ENCODE data around the gene CRISPLD2.

Gene CRISPLD2

DNA sequence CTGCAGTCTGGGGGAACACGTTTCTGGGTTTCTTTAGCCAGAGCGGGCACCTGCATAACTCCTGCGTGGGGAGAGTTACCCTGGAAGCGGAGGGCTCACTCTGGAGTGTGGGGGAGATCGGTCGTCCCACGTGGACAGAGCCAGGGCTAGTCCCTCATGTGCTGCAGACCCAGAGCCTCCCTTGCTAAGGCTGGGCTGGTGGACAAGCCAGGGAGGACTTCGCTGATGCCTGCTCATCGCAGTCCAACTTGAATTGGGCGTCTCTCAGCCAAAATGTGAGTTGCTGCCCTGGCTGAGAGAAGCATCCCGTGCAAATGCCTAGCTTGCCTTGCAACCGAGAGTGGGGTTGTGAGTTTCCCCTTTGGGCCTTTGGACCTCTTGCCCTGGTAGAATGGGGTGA, 986 bp downstream of the CRISPLD2 start:
- no peak overlapping the region for H3K4me3 ChIP-seq (ENCODE audit: low read length)
- DNase-seq (ENCODE audit: low read depth) = no peak
- no peak for TF ChIP-seq CTCF (IDR thresholded peaks at IDR 0.05; ENCODE audit: insufficient read depth, low read depth, low read length, missing control alignments)

DNA sequence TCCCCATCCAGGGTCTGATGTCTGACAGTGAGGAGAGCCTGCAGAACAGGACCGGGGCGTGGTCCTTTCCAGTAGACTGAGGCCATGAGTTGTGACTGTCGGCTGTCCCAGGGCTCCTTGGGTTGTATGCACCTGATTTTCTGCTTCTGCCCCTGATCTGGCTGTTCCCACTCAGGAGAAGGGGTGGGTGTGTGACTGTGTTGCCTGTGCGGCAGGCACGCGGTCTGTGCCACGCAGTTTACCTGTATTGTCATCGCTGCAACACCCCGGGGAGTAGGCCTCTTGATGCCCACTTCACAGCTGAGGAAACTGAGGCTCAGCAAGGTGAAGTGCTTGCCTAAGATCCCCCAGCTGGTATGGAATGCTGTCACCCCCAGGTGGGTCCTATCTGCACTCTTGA, 1.4 kb downstream of the CRISPLD2 start:
- DNase-seq (ENCODE audit: low read depth) = no peak
- no peak overlapping the region for H3K4me3 ChIP-seq (ENCODE audit: low read length)
- no peak for TF ChIP-seq CTCF (IDR thresholded peaks at IDR 0.05; ENCODE audit: insufficient read depth, low read depth, low read length, missing control alignments)

DNA sequence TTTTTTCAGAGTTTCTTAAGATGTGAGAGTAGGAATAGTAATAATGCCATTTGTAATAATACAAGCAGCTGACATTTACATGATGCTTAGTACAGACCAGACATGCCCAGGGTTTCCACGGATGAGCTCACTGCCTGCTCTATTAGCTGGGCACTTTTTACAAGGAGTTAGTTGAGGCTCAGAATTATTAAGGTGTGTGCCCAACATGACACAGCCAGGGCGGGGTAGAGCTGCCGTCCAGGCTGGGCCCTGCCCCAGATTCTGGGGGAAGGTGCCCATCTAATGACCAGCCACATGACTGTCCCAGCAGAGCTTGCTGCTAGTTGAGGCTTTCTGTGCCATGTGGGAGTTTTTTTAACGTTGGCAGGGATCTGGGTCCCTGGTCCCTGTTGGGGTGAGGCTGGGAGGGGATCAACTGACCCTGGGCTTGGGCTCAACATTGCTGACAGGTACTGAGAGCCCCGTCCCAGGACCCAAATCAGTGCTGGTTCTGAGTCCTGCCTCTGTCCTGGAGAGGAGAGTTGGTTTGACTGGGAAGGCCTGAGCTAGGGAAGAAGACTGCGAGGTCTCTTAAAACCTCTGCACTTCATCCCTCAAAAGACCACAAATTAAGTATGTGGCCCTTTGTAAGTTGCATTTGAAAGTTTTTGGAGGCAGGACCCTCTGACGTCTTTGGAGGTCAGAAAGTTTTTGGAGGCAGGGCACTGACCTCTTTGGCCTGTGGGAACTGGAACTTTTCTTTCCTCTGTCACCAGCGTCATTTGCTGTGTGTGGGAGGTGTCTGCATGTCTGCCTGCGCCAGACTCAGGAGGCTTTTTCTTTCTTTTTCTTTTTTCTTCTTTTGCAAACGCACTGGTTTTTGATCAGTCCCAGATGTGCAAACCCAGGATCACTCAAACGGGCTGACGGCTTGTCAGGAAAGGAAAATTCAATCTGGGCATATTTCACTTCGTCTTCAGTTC, 2.2 kb downstream of the CRISPLD2 start:
- no peak overlapping the region for H3K4me3 ChIP-seq (ENCODE audit: low read length)
- no peak for DNase-seq (ENCODE audit: low read depth)
- no peak for TF ChIP-seq CTCF (IDR thresholded peaks at IDR 0.05; ENCODE audit: insufficient read depth, low read depth, low read length, missing control alignments)

- DNase-seq (ENCODE audit: low read depth) = no peak
- TF ChIP-seq CTCF (IDR thresholded peaks at IDR 0.05; ENCODE audit: insufficient read depth, low read depth, low read length, missing control alignments) = no peak
- no peak overlapping the region for H3K4me3 ChIP-seq (ENCODE audit: low read length)
These were observed 3.2 kb downstream of the CRISPLD2 start for GRCh38 chr16:84822990-84823389.

DNA sequence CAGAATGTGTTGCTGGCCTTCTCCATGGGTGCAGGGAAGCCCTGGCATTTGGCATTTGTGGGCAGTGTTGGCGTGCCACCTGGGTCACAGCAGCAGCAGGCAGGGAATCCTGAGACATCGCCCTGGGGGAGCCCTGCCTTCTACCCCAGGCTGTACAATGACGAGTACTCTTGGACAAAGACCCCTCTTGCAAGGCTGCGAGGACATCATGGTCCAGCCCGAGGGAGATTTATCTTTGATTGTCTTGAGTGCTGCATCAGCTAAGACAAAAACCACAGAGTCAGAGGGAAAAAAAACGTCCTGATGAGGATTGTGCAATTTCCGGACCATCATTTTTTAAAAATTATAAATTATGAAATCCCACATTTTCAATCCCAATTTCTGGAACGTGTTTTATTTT, 3.7 kb downstream of the CRISPLD2 start:
- DNase-seq (ENCODE audit: low read depth) = no peak
- H3K4me3 ChIP-seq (ENCODE audit: low read length) = no peak overlapping the region

GRCh38 chr16:84823926-84824325, 4.1 kb downstream of the CRISPLD2 start:
- TF ChIP-seq CTCF (IDR thresholded peaks at IDR 0.05; ENCODE audit: insufficient read depth, low read depth, low read length, missing control alignments) = no peak
- no peak overlapping the region for H3K4me3 ChIP-seq (ENCODE audit: low read length)

More for the DNA sequence above, 3.7 kb downstream of the CRISPLD2 start:
- no peak for TF ChIP-seq CTCF (IDR thresholded peaks at IDR 0.05; ENCODE audit: insufficient read depth, low read depth, low read length, missing control alignments)

More at GRCh38 chr16:84823926-84824325, 4.1 kb downstream of the CRISPLD2 start:
- DNase-seq (ENCODE audit: low read depth) = no peak

Measured in epithelial cell of esophagus (primary cell).